Bronchial epithelial cell (primary cell): ENCODE data around the gene SF1. TPM values are rescaled to one million over a fixed set of nuclear protein-coding genes. Genes with fewer than 3 reads are reported as not detected.

Experiments used
- DNase-seq: peaks from one replicate; pipeline ENCODE4 v3.0.0-alpha.2; 2010; ENCODE audit warnings: low read depth
- FAIRE-seq: peaks from 2 replicates; lab custom pipeline; 2011; peaks lifted over from hg19 to GRCh38; lab: Jason Lieb, UNC
- H3K27me3 ChIP-seq: 2 replicates; pipeline ENCODE4 v1.5.1; 2011; ENCODE audit warnings: low read length; ENCODE audit not compliant: control insufficient read depth, insufficient read depth
- H3K36me3 ChIP-seq: 2 replicates; pipeline ENCODE4 v1.5.1; 2011; ENCODE audit warnings: low read length; ENCODE audit not compliant: control insufficient read depth, insufficient read depth
- H3K4me3 ChIP-seq: 2 replicates; pipeline ENCODE4 v1.5.1; 2011; ENCODE audit warnings: mild to moderate bottlenecking, low read depth, low read length, control low read depth
- total RNA-seq: library from RNA; depleted of rRNA; stranded (reverse); fragments of >200 nt; gene quantifications from 2 replicates; pipeline ENCODE4 v1.2.1, GENCODE V29; 2014
- TF ChIP-seq, protein P1 (sequence below): IDR thresholded peaks from 2 replicates; pipeline ENCODE4 v1.5.1; 2011; ENCODE audit warnings: mild to moderate bottlenecking, moderate library complexity, low read length, control low read depth, inconsistent platforms; ENCODE audit not compliant: insufficient read depth, severe bottlenecking

Gene SF1
- total RNA-seq, 1 donor from 2014 or later: 44.5 TPM

GRCh38 chr11:64757549-64758329, 20.6 kb downstream of the SF1 start:
- DNase-seq (no peak), FAIRE-seq (no peak)
- peaks cover 2% of the 10 kb centered on the region for H3K27me3 ChIP-seq
- TF ChIP-seq, protein P1, sequence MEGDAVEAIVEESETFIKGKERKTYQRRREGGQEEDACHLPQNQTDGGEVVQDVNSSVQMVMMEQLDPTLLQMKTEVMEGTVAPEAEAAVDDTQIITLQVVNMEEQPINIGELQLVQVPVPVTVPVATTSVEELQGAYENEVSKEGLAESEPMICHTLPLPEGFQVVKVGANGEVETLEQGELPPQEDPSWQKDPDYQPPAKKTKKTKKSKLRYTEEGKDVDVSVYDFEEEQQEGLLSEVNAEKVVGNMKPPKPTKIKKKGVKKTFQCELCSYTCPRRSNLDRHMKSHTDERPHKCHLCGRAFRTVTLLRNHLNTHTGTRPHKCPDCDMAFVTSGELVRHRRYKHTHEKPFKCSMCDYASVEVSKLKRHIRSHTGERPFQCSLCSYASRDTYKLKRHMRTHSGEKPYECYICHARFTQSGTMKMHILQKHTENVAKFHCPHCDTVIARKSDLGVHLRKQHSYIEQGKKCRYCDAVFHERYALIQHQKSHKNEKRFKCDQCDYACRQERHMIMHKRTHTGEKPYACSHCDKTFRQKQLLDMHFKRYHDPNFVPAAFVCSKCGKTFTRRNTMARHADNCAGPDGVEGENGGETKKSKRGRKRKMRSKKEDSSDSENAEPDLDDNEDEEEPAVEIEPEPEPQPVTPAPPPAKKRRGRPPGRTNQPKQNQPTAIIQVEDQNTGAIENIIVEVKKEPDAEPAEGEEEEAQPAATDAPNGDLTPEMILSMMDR: no peak
- no peaks in the 10 kb centered on the region for H3K36me3 ChIP-seq
- no peak overlapping the region for H3K4me3 ChIP-seq

DNA sequence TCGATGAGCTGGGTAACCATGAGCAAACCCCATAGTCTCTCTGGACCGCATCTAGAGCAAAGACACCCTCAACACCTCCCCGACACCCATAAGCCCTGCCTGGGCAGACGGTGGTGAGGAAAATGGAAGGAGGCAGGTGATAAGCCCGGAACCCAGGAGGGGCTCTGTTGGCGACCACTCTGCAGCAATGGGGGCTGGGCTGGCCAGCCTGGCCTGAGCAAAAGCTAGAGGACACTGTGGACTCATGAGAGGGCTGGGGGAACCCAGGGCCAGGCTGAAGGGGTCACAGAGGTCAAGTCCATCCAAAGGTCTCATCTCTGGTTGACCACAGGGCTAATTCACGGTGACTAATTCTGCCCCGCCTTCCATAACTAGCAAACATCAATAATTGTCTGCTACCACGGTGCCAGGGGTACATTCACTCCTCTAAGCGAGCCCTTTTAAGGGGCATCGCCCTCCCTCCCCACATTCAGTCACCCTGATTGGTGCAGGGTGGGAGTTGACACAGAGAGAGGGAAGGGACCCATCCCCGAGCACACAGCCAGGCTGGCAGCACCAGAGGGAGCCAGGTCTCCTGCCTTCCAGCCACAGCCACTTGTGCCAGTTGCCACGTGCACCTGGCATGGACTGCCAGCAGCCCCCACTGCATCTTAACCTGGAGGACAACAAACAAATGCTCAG, 22.5 kb downstream of the SF1 start:
- DNase-seq (no peak), FAIRE-seq (no peak)
- Histone ChIP-seq H3K27me3 (peaks cover 2% of the 10 kb centered on the region), H3K4me3 (no peak overlapping the region), H3K36me3 (no peaks in the 10 kb centered on the region)
- TF ChIP-seq, protein P1: no peak

- H3K36me3 ChIP-seq: no peaks in the 10 kb centered on the region
- FAIRE-seq: no peak
- H3K27me3 ChIP-seq: peaks cover 2% of the 10 kb centered on the region
- TF ChIP-seq, protein P1: no peak
- no peak for DNase-seq
- H3K4me3 ChIP-seq: no peak overlapping the region
Measured at GRCh38 chr11:64754919-64755662, 23.3 kb downstream of the SF1 start.

DNA sequence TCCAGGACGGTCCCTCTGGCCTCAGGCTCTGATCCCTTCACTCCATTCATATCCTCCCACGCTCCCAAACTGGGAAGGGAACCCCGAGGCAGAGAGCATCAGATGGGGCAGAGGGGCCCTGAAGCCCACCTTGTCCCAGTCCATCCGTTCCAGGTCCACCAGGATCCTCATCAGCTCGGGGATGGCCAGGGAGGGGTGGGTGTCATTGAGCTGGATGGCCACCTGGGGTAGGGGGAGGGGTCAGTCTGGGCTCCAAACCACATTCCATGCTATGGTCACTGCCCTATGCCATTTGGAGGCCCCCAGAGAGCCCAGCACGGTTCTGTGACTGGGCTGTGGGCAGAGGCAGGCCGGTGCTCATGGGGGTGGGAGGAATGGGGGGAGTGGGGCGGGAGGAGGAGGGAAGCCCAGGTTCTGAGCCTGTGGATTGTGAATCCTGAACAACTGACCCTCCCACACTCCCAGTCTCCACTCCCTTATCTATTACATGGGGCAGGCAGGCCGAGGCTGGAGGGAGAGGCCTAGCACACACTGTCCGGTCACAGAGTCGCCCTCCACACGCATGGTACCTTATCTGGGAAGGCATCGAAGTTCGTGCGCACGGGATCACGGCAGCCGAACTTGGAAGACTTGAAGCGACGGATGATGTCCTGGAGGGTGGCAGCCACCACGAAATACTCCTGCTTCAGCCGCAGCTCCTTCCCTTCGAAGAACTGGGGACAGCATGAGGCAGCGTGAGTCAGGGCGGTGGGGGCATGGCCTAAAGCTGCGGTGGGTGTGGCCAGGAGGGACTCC, 24.0 kb downstream of the SF1 start:
- DNase-seq (no peak), FAIRE-seq (no peak)
- H3K27me3 ChIP-seq: peaks cover 2% of the 10 kb centered on the region
- no peak overlapping the region for H3K4me3 ChIP-seq
- TF ChIP-seq, protein P1: no peak
- H3K36me3 ChIP-seq: no peaks in the 10 kb centered on the region

DNA sequence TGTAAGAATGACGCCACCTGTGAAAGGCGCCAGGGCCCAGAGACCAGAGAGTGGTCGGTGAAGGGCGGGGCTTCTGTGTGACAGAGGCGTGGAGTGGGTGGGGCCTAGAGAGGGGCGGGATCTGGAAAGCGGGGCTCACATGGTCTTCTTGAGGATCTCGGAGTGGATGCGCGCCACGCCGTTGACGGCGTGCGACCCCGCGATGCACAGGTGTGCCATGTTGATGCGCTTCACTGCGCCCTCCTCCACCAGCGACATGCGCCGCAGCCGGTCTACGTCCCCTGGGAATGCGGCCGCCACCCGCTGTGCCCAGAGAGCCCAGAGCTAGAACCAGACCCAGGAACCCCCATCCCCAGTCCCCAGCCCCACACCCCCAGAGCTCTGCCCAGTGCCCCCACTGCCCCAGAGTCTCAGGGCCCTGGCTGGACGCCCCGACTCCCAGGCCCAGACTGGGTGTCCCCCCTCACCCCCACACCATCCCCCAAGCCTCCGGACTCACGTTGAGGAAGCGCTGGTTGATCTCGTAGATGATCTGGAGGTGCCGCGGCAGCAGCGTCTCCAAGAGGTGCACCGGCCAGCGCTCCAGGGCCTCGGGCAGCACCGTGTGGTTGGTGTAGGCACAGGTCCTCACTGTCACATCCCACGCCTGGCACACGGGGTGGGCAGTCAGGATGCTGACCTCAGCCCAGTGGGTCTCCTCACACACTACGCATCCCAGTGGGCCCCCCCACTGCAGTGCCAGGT, 24.8 kb downstream of the SF1 start:
- Histone ChIP-seq H3K4me3 (no peak overlapping the region), H3K27me3 (peaks cover 2% of the 10 kb centered on the region), H3K36me3 (no peaks in the 10 kb centered on the region)
- DNase-seq (no peak), FAIRE-seq (no peak)
- TF ChIP-seq, protein P1: no peak
